ENCODE measurements around the gene ACTN4. TPM values are rescaled to one million over a fixed set of nuclear protein-coding genes. Genes with fewer than 3 reads are reported as not detected.

Gene ACTN4
- polyA plus RNA-seq, 2 of the 4 experiments (the other 2 are of a cell fraction), result 605 to 967 TPM

DNA sequence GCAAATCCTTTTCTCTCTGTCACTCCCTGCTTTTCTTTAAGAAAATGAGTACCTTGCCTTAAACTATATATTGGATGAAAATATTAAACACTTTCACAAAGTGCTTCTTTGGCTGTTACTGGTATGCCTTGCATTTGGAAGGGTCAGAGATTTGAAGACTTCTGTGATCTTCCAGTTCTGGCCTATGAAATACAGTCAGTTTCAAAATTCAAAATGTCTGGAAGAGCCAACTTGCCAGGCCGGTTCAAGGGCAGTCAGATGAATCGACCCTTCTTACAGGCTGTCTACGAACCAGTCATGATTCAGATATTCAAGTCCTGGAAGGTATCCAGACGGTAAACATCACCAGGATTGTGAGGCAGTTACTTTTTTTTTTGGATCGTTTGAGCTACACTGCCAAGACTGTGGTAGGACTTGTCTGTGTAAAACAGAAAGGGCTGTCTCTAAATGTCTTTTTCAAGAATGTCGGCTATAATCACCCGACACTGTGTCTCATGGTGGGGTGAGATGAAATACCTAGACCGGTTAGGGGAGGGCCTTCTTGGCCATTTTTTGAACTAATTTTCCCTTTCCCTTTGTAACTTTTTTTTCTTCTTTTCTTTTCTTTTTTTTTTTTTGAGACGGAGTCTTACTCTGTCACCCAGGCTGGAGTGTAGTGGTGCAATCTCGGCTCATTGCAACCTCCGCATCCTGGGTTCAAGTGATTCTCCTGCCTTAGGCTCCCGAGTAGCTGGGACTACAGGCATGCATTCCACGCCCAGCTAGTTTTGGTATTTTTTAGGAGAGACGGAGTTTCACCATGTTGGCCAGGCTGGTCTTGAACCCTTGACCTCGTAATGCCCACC lies 11.2 kb downstream of the ACTN4 start (continued):
- TF ChIP-seq HMGXB4 (CRISPR knock-in tag; IDR thresholded peaks at IDR 0.05; ENCODE audit: borderline replicate concordance) (no peak), NR3C1 (IDR thresholded peaks at IDR 0.05) (no peak), HOXB13 (CRISPR knock-in tag; IDR thresholded peaks at IDR 0.05; ENCODE audit: low read depth) (no peak; the same call in 1 of the 2 replicates), MYC (IDR thresholded peaks at IDR 0.05; ENCODE audit: borderline replicate concordance, low read length) (no peak), CHD2 (IDR thresholded peaks at IDR 0.05; ENCODE audit: low read length, partially characterized antibody) (no peak), SREBF2 (IDR thresholded peaks at IDR 0.05) (no peak; the same call in 1 of the 2 replicates), EHMT2 (IDR thresholded peaks at IDR 0.05; ENCODE audit: low read depth) (no peak), BHLHE40 (IDR thresholded peaks at IDR 0.05; ENCODE audit: low read depth, low read length) (no peak), ZFP36 (IDR thresholded peaks at IDR 0.05; ENCODE audit: borderline replicate concordance, partially characterized antibody) (peak; percentile 8), ZC3H11A (IDR thresholded peaks at IDR 0.05) (no peak), ESRRA (IDR thresholded peaks at IDR 0.05; ENCODE audit: borderline replicate concordance, low read length) (peak; percentile 84), CBX2 (IDR thresholded peaks at IDR 0.05; ENCODE audit: borderline replicate concordance, low read depth) (no peak), HEYL (CRISPR knock-in tag; IDR thresholded peaks at IDR 0.05) (no peak), CEBPB (IDR thresholded peaks at IDR 0.05) (peak in 1 of 2 experiments; percentile 72; a peak in 2 of 4 replicates), POLR2A (IDR thresholded peaks at IDR 0.05; ENCODE audit: low read length) (no peak), PHF8 (IDR thresholded peaks at IDR 0.05; ENCODE audit: borderline replicate concordance, low read depth) (no peak), NFE2L2 (conservative IDR thresholded peaks at IDR 0.05; ENCODE audit: low read length) (no peak), EHF (CRISPR knock-in tag; IDR thresholded peaks at IDR 0.05) (no peak), RAD21 (conservative IDR thresholded peaks at IDR 0.05 in 1 of 2, IDR thresholded peaks at IDR 0.05 in 1 of 2) (peak; percentile 30 to 38; a peak in 2 of 5 replicates), CHD4 (IDR thresholded peaks at IDR 0.05; ENCODE audit: borderline replicate concordance) (no peak)
- TF ChIP-seq, protein P1, sequence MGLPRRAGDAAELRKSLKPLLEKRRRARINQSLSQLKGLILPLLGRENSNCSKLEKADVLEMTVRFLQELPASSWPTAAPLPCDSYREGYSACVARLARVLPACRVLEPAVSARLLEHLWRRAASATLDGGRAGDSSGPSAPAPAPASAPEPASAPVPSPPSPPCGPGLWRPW (IDR thresholded peaks at IDR 0.05), result no peak
- TF ChIP-seq, protein P2, sequence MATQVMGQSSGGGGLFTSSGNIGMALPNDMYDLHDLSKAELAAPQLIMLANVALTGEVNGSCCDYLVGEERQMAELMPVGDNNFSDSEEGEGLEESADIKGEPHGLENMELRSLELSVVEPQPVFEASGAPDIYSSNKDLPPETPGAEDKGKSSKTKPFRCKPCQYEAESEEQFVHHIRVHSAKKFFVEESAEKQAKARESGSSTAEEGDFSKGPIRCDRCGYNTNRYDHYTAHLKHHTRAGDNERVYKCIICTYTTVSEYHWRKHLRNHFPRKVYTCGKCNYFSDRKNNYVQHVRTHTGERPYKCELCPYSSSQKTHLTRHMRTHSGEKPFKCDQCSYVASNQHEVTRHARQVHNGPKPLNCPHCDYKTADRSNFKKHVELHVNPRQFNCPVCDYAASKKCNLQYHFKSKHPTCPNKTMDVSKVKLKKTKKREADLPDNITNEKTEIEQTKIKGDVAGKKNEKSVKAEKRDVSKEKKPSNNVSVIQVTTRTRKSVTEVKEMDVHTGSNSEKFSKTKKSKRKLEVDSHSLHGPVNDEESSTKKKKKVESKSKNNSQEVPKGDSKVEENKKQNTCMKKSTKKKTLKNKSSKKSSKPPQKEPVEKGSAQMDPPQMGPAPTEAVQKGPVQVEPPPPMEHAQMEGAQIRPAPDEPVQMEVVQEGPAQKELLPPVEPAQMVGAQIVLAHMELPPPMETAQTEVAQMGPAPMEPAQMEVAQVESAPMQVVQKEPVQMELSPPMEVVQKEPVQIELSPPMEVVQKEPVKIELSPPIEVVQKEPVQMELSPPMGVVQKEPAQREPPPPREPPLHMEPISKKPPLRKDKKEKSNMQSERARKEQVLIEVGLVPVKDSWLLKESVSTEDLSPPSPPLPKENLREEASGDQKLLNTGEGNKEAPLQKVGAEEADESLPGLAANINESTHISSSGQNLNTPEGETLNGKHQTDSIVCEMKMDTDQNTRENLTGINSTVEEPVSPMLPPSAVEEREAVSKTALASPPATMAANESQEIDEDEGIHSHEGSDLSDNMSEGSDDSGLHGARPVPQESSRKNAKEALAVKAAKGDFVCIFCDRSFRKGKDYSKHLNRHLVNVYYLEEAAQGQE (IDR thresholded peaks at IDR 0.05), result no peak
- TF ChIP-seq, protein P3, sequence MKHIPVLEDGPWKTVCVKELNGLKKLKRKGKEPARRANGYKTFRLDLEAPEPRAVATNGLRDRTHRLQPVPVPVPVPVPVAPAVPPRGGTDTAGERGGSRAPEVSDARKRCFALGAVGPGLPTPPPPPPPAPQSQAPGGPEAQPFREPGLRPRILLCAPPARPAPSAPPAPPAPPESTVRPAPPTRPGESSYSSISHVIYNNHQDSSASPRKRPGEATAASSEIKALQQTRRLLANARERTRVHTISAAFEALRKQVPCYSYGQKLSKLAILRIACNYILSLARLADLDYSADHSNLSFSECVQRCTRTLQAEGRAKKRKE (CRISPR knock-in tag; IDR thresholded peaks at IDR 0.05; ENCODE audit: low read depth), result 0 out of 2 replicates have a peak, but pooled peaks have one; percentile 77
- TF ChIP-seq, protein P4, sequence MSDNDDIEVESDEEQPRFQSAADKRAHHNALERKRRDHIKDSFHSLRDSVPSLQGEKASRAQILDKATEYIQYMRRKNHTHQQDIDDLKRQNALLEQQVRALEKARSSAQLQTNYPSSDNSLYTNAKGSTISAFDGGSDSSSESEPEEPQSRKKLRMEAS (IDR thresholded peaks at IDR 0.05), result peak; percentile 86
